ENCODE measurements around the gene SETX.

DNA sequence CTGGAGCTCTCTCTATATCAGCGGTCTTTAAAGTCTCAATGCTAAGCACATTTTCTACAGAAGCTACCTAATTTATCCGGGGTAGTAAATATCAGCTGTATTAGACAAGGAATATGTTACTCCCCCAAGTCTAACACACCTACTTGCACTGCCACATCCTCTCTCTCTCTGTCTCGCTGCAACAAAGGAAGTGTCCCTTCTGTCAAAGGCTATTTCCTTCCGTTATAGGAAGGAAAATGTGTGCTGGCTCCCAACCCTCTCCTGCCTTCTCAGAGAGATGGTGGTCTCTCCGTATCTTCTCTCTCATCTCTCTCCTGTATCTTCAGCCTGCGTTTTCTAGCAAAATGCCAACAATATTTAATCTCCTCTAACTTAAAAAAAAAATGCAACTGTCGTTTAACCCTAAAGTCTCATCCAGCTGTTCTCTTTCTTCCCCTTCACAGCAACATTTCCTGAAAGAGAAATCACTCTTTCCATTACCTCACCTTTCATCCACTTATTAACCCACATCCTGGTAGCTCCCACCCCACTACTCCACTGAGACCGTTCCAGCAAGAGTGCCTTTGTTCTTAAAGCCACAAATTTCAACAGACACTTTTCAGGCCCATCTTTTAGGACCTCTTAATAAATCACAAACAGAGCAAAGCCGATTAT, 49.6 kb upstream of the SETX start:
- TF ChIP-seq PKNOX1 (IDR thresholded peaks at IDR 0.05) (no peak), ARNT (IDR thresholded peaks at IDR 0.05) (no peak), BHLHE40 (IDR thresholded peaks at IDR 0.05; ENCODE audit: borderline replicate concordance) (no peak), CTBP1 (IDR thresholded peaks at IDR 0.05; ENCODE audit: borderline replicate concordance) (no peak), SP1 (IDR thresholded peaks at IDR 0.05) (no peak), SUZ12 (IDR thresholded peaks at IDR 0.05) (no peak), FOXK2 (IDR thresholded peaks at IDR 0.05) (no peak), NFRKB (IDR thresholded peaks at IDR 0.05) (no peak)
